Smooth muscle cell (in vitro differentiated cells): ENCODE data around the gene EIF2B4. TPM values are rescaled to one million over a fixed set of nuclear protein-coding genes. Genes with fewer than 3 reads are reported as not detected.
"Not testable (repeated sequence)": the region's sequence is repeated elsewhere in the genome, so short reads cannot be mapped to it uniquely, and the experiment has no call there.

Experiments
- DNase-seq: peaks from one replicate; lab custom pipeline; 2025; ENCODE audit not compliant: unreplicated experiment; lab: John Stamatoyannopoulos, UW
- H2AFZ ChIP-seq: fragments of 200-600 bp; sonication (generic); 2 replicates; pipeline ENCODE4 v1.6.0; 2016; ENCODE audit warnings: antibody characterized with exemption, low read depth, mild to moderate bottlenecking
- H3F3A ChIP-seq: fragments of 200-600 bp; sonication (generic); 2 replicates; pipeline ENCODE4 v1.6.0; 2017; ENCODE audit warnings: antibody characterized with exemption, low read depth
- H3K27ac ChIP-seq: fragments of 200-600 bp; sonication (generic); 2 replicates; pipeline ENCODE4 v1.5.1; 2016; ENCODE audit warnings: low read depth, mild to moderate bottlenecking
- H3K27me3 ChIP-seq: fragments of 200-600 bp; sonication (generic); 2 replicates; pipeline ENCODE4 v1.6.1; 2016; ENCODE audit warnings: low read depth, mild to moderate bottlenecking
- H3K36me3 ChIP-seq: fragments of 200-600 bp; sonication (generic); 2 replicates; pipeline ENCODE4 v1.5.1; 2016; ENCODE audit warnings: low read depth
- H3K4me1 ChIP-seq: fragments of 200-600 bp; sonication (generic); 2 replicates; pipeline ENCODE4 v1.5.1; 2016; ENCODE audit warnings: low read depth
- H3K4me2 ChIP-seq: fragments of 200-600 bp; sonication (generic); 2 replicates; pipeline ENCODE4 v1.6.0; 2016; ENCODE audit warnings: mild to moderate bottlenecking
- H3K4me3 ChIP-seq: fragments of 200-600 bp; sonication (generic); 2 replicates; pipeline ENCODE4 v1.5.1; 2016; ENCODE audit warnings: mild to moderate bottlenecking
- H3K79me2 ChIP-seq: fragments of 200-600 bp; sonication (generic); 2 replicates; pipeline ENCODE4 v1.6.0; 2016; ENCODE audit warnings: low read depth, mild to moderate bottlenecking
- H3K9ac ChIP-seq: fragments of 200-600 bp; sonication (generic); 2 replicates; pipeline ENCODE4 v1.6.0; 2016; ENCODE audit warnings: low read depth
- H3K9me3 ChIP-seq: fragments of 200-600 bp; sonication (generic); replicated peaks from 2 replicates; pipeline ENCODE4 v1.5.1; 2016; ENCODE audit warnings: low read depth
- H4K20me1 ChIP-seq: fragments of 200-600 bp; sonication (generic); 2 replicates; pipeline ENCODE4 v1.6.0; 2016; ENCODE audit warnings: low read depth
- CTCF ChIP-seq: fragments of 200-600 bp; sonication (generic); IDR thresholded peaks from 2 replicates; pipeline ENCODE4 v1.5.1; 2017; ENCODE audit warnings: borderline replicate concordance, mild to moderate bottlenecking, antibody characterized with exemption; ENCODE audit not compliant: insufficient read depth, poor library complexity, severe bottlenecking
- WGBS: methylation state at CpG from one replicate; pipeline ENCODE4 v1.1.7; 2016; ENCODE audit warnings: low lambda C conversion rate; 5-methylcytosine and 5-hydroxymethylcytosine counted together
- polyA plus RNA-seq: library from polyadenylated mRNA; unstranded; fragments of >200 nt; fragmentation: Nextera tagmentation; extraction: Ambion mirVana; gene quantifications from 2 replicates; pipeline ENCODE4 v1.2.1, GENCODE V29; 2016
- total RNA-seq: library from RNA; depleted of rRNA; stranded (reverse); fragments of >200 nt; gene quantifications from 2 replicates; pipeline ENCODE4 v1.2.3, GENCODE V29; 2014

Gene EIF2B4
- total and polyA plus RNA-seq, 2 experiments from 2014 or later = 36.4 to 70.2 TPM

- Histone ChIP-seq H3K4me2 (peak within 1 kb of the TSS; percentile 99), H3K9me3 (no peaks in the 10 kb centered on the region), H3K27me3 (no peaks in the 10 kb centered on the region), H3K4me1 (peaks cover 24% of the 10 kb centered on the region), H3K36me3 (no peaks in the 10 kb centered on the region), H4K20me1 (no peaks in the 10 kb centered on the region), H3K4me3 (peak within 1 kb of the TSS; percentile 70), H3K9ac (peak within 1 kb of the TSS; percentile 98), H3K27ac (peak within 1 kb of the TSS; percentile 92), H3K79me2 (peaks cover 7% of the 10 kb centered on the region), H3F3A (peaks cover 8% of the 10 kb centered on the region), H2AFZ (peak within 1 kb of the TSS; percentile 82)
- 2% methylated on average over 39 of the region's 39 CpGs for whole genome bisulfite sequencing
- no peak for TF ChIP-seq CTCF
- DNase-seq = peak; percentile 52
Measured at GRCh38 chr2:27322766-27323595, 47.2 kb downstream of the EIF2B4 start, which contains the start of gene MPV17. Gene MPV17 (minus strand): TSS chr2:27323097. CDS start chr2:27322517, 580 bp downstream.

DNA sequence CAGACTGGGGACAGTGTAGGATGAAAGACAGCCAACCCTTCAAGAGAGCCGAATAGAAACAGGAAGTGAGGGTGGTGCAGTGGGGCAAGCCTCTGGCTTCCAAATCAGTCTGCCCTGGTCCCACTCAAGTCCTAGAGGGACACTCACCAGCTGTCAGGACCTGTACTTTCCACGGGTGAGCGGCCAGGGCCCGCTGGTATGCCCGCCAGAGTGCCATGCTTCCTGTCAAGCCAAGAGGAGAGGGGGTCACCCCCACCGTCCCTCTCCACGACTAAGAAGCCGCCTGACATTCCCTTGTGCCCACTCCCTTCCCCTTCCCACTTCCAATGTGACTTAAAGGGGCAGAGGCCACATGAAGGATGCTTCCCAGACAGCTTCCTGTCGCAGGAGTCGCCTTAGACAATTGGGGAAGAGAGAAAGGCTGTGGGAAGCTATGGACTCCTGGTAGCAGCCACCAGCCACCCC, 47.8 kb downstream of the EIF2B4 start:
- Histone ChIP-seq H3K4me2 (peak overlapping the region; percentile 99), H3K9ac (peak overlapping the region; percentile 98), H3K36me3 (no peaks in the 10 kb centered on the region), H3K27me3 (no peaks in the 10 kb centered on the region), H3F3A (peaks cover 8% of the 10 kb centered on the region), H3K4me3 (peak overlapping the region; percentile 70), H3K9me3 (no peaks in the 10 kb centered on the region), H3K4me1 (peaks cover 24% of the 10 kb centered on the region), H4K20me1 (no peaks in the 10 kb centered on the region), H3K27ac (peak overlapping the region; percentile 92), H2AFZ (peak overlapping the region; percentile 82), H3K79me2 (peaks cover 7% of the 10 kb centered on the region)
- no peak for DNase-seq
- 13% methylated on average over 10 of the region's 10 CpGs for WGBS
- TF ChIP-seq CTCF = no peak

DNA sequence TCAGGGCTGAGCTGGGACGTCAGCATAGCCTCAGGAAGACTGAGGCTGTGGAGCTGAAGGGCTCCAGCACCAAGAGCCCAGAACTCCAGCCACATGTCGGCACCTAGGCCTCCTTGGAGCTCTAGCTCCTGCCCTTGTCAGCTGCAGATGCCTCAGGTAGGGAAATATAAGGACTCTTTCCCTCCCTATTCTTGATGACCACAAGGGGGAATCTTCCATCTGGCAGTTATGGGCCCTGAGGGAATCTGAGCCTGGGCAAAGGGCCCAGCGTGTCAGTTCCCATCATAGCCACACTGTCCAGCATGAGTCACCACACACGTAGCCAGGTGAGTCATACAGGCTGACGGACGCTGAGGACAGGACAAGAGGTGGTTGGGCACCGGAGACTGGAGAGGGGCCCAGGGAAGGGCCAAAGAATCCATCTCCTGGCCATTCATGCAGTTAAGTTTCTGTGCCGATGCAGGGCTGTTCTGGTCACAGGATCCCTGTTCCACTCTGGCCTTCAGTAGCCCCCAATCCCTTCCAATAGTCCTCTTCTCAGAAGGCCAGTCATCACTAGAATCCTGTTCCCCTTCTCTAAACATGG, 49.1 kb downstream of the EIF2B4 start:
- Histone ChIP-seq H3K4me1 (peaks cover 24% of the 10 kb centered on the region), H3K9me3 (no peaks in the 10 kb centered on the region), H2AFZ (no peak overlapping the region), H3K79me2 (peaks cover 7% of the 10 kb centered on the region), H4K20me1 (no peaks in the 10 kb centered on the region), H3K4me2 (peak overlapping the region; percentile 99), H3F3A (peaks cover 8% of the 10 kb centered on the region), H3K36me3 (no peaks in the 10 kb centered on the region), H3K27ac (peak overlapping the region; percentile 92), H3K9ac (peak overlapping the region; percentile 98), H3K27me3 (no peaks in the 10 kb centered on the region), H3K4me3 (no peak overlapping the region)
- WGBS = 34% methylated on average over 8 of the region's 8 CpGs
- TF ChIP-seq CTCF = peak; percentile 49
- DNase-seq = no peak

DNA sequence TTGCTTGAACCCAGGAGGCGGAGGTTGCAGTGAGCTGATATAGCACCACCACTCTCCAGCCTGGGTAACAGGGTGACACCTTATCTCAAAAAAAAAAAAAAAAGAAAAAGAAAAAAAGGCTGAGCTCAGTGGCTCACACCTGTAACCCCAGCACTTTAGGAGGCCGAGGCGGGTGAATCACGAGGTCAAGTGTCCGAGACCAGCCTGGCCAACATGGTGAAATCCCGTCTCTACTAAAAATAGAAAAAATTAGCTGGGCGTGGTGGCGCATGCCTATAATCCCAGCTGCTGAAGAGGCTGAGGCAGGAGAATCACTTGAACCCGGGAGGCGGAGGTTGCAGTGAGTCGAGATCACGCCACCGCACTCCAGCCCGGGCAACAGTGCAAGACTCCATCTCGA, 50.3 kb downstream of the EIF2B4 start:
- 96% methylated on average over 15 of the region's 15 CpGs for WGBS
- not testable (repeated sequence) for H3K27ac ChIP-seq, H3K9ac ChIP-seq, H4K20me1 ChIP-seq, H3K36me3 ChIP-seq, H3K4me3 ChIP-seq, H3K79me2 ChIP-seq, H3F3A ChIP-seq, H2AFZ ChIP-seq, H3K27me3 ChIP-seq, H3K4me2 ChIP-seq, DNase-seq, H3K9me3 ChIP-seq
- peaks cover 24% of the 10 kb centered on the region for H3K4me1 ChIP-seq
